Measurements from ENCODE around the gene ADD2.

DNA sequence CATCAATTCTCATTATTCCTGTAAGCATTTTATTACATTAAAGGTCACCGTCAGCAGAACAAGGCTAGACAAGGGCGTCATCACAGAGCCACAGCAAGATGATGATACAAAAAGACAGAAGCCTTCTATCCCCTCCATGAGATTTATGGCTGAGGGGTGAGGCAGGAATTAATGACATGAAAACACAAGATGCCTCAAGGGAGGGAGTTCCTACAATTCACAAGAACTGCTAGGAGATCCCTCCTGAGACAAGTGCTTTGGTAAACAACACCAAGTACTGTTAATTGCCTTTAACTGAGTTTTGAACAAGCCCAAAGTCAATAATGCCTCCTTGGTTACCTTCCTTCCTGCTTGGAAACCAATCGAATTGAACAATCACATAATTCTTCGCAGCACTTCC is 14.1 kb downstream of the ADD2 start:
- TF ChIP-seq, protein P1, sequence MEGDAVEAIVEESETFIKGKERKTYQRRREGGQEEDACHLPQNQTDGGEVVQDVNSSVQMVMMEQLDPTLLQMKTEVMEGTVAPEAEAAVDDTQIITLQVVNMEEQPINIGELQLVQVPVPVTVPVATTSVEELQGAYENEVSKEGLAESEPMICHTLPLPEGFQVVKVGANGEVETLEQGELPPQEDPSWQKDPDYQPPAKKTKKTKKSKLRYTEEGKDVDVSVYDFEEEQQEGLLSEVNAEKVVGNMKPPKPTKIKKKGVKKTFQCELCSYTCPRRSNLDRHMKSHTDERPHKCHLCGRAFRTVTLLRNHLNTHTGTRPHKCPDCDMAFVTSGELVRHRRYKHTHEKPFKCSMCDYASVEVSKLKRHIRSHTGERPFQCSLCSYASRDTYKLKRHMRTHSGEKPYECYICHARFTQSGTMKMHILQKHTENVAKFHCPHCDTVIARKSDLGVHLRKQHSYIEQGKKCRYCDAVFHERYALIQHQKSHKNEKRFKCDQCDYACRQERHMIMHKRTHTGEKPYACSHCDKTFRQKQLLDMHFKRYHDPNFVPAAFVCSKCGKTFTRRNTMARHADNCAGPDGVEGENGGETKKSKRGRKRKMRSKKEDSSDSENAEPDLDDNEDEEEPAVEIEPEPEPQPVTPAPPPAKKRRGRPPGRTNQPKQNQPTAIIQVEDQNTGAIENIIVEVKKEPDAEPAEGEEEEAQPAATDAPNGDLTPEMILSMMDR (IDR thresholded peaks at IDR 0.05; ENCODE audit: low read depth, low read length, missing input control) = no peak
- TF ChIP-seq, protein P2, sequence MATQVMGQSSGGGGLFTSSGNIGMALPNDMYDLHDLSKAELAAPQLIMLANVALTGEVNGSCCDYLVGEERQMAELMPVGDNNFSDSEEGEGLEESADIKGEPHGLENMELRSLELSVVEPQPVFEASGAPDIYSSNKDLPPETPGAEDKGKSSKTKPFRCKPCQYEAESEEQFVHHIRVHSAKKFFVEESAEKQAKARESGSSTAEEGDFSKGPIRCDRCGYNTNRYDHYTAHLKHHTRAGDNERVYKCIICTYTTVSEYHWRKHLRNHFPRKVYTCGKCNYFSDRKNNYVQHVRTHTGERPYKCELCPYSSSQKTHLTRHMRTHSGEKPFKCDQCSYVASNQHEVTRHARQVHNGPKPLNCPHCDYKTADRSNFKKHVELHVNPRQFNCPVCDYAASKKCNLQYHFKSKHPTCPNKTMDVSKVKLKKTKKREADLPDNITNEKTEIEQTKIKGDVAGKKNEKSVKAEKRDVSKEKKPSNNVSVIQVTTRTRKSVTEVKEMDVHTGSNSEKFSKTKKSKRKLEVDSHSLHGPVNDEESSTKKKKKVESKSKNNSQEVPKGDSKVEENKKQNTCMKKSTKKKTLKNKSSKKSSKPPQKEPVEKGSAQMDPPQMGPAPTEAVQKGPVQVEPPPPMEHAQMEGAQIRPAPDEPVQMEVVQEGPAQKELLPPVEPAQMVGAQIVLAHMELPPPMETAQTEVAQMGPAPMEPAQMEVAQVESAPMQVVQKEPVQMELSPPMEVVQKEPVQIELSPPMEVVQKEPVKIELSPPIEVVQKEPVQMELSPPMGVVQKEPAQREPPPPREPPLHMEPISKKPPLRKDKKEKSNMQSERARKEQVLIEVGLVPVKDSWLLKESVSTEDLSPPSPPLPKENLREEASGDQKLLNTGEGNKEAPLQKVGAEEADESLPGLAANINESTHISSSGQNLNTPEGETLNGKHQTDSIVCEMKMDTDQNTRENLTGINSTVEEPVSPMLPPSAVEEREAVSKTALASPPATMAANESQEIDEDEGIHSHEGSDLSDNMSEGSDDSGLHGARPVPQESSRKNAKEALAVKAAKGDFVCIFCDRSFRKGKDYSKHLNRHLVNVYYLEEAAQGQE (IDR thresholded peaks at IDR 0.05) = no peak
- no peak for TF ChIP-seq YY1 (IDR thresholded peaks at IDR 0.05)
- TF ChIP-seq HNF4G (IDR thresholded peaks at IDR 0.05) = no peak
- TF ChIP-seq RAD21 (IDR thresholded peaks at IDR 0.05) = no peak
- TF ChIP-seq, protein P3, sequence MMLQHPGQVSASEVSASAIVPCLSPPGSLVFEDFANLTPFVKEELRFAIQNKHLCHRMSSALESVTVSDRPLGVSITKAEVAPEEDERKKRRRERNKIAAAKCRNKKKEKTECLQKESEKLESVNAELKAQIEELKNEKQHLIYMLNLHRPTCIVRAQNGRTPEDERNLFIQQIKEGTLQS (IDR thresholded peaks at IDR 0.05) = no peak
- TF ChIP-seq SP1 (IDR thresholded peaks at IDR 0.05) = no peak
- TF ChIP-seq TAF1 (conservative IDR thresholded peaks at IDR 0.05) = no peak
- TF ChIP-seq, protein P4, sequence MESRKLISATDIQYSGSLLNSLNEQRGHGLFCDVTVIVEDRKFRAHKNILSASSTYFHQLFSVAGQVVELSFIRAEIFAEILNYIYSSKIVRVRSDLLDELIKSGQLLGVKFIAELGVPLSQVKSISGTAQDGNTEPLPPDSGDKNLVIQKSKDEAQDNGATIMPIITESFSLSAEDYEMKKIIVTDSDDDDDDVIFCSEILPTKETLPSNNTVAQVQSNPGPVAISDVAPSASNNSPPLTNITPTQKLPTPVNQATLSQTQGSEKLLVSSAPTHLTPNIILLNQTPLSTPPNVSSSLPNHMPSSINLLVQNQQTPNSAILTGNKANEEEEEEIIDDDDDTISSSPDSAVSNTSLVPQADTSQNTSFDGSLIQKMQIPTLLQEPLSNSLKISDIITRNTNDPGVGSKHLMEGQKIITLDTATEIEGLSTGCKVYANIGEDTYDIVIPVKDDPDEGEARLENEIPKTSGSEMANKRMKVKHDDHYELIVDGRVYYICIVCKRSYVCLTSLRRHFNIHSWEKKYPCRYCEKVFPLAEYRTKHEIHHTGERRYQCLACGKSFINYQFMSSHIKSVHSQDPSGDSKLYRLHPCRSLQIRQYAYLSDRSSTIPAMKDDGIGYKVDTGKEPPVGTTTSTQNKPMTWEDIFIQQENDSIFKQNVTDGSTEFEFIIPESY (IDR thresholded peaks at IDR 0.05) = no peak

All from liver (tissue), 3 donors.